Measurements from ENCODE around the gene RASL10B. TPM values are rescaled to one million over a fixed set of nuclear protein-coding genes. Genes with fewer than 3 reads are reported as not detected.

RASL10B gene
- total and polyA plus RNA-seq, 2 experiments from 2014 or later: 0.11 to 0.54 TPM

DNA sequence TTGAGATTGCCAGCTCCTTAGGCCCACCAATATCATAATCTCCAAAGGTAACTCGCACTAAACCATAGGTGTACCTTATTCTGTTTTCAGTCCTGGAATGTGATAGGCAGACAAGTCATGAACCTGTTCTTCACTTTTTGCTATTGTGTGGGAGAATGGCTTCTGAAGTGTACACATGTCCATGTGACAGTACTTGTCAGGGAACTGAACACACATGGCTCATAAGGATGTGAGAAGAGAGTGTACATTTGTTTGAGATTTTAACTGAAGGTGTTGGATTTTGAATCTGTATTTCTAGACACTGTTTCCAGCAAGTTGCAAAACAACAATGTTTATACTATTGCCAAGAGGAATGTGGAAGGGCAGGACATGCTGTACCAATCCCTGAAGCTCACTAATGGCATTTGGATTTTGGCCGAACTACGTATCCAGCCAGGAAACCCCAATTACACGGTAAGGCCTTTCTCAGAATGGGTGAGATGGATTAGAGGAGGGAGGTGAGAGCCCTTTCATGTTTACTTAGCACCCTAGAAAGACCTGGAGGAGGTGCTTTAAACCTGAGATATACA is 14.5 kb upstream of the RASL10B start:
- H3K9me2 ChIP-seq (ENCODE audit: insufficient read depth): no peaks in the 10 kb centered on the region
- H2AFZ ChIP-seq: no peak overlapping the region
- peaks cover 14% of the 10 kb centered on the region for H3K36me3 ChIP-seq (ENCODE audit: low read depth)
- H3K79me2 ChIP-seq (ENCODE audit: insufficient read depth): no peaks in the 10 kb centered on the region; the same call in 1 of the 2 replicates
- H3F3A ChIP-seq (ENCODE audit: insufficient read depth): peaks cover 20% of the 10 kb centered on the region
- H3K27me3 ChIP-seq (replicated peaks; ENCODE audit: insufficient read depth): no peaks in the 10 kb centered on the region
- no peak for TF ChIP-seq EZH2phosphoT487 (IDR thresholded peaks at IDR 0.05; ENCODE audit: insufficient read depth, low read depth)
- TF ChIP-seq EZH2 (IDR thresholded peaks at IDR 0.05; ENCODE audit: insufficient read depth, poor library complexity, severe bottlenecking): no peak
- H4K20me1 ChIP-seq (ENCODE audit: insufficient read depth): no peaks in the 10 kb centered on the region
- no peak overlapping the region for H3K4me2 ChIP-seq (ENCODE audit: unreplicated experiment)
- H3K27ac ChIP-seq: no peak overlapping the region
- in situ Hi-C loops (cut with MboI): no loop called here
- no peak overlapping the region for H3K4me3 ChIP-seq
- 78 to 82% methylated on average over 4 of the region's 4 CpGs for WGBS, 2 experiments (ENCODE audit: low coverage in 1 of 2, low lambda C conversion rate in 2 of 2, missing lambda C conversion rate in 2 of 2)
- no peak for DNase-seq
- peaks cover 16% of the 10 kb centered on the region for H3K4me1 ChIP-seq (ENCODE audit: insufficient read depth)
- no peak overlapping the region for H3K9ac ChIP-seq
- no peaks in the 10 kb centered on the region for H3K9me3 ChIP-seq (ENCODE audit: low read depth)

DNA sequence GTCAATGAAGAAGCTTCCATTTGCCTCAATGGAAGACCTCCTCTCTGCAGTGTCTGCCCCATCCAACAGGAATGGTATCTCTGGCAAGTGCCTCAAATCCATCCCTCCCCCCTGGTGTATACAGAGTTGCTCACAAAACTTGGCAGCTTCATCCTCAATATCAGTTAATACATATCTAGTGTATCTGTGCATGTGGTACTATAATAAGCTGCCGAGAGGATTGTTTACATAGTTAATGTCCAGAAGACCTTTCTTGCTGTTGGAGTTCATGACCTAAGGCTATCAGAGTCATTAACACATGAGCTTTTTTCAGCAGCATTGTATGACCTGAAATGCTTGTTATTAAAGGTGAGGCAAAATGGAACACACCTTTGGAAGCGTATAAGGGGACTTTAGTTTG is 14.0 kb upstream of the RASL10B start:
- in situ Hi-C loops (cut with MboI): no loop called here

DNA sequence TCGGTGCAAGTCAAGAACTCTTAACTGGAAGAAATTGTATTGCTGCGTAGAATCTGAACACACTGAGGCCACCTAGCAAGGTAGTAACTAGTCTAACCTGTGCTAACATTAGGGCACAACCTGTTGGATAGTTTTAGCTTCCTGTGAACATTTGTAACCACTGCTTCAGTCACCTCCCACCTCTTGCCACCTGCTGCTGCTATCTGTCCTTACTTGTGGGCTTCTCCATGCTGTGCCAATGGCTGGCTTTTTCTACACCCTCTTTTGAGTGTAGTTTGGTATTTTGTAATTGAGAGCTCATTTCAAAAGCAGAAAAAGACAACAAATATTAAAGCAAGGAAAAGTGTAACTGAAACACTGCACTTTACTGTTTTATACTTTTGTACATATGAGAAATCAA is 7.7 kb upstream of the RASL10B start:
- Histone ChIP-seq H2AFZ (no peak overlapping the region), H3K27ac (no peak overlapping the region), H3K4me1 (ENCODE audit: insufficient read depth) (peaks cover 13% of the 10 kb centered on the region), H3K79me2 (ENCODE audit: insufficient read depth) (no peaks in the 10 kb centered on the region), H3K9me3 (ENCODE audit: low read depth) (no peaks in the 10 kb centered on the region), H3K4me3 (no peak overlapping the region), H3K9me2 (ENCODE audit: insufficient read depth) (no peaks in the 10 kb centered on the region), H3F3A (ENCODE audit: insufficient read depth) (peaks cover 6% of the 10 kb centered on the region; the same call in 1 of the 2 replicates), H3K36me3 (ENCODE audit: low read depth) (peaks cover 23% of the 10 kb centered on the region), H3K4me2 (ENCODE audit: unreplicated experiment) (no peak overlapping the region), H4K20me1 (ENCODE audit: insufficient read depth) (no peaks in the 10 kb centered on the region), H3K27me3 (replicated peaks; ENCODE audit: insufficient read depth) (no peaks in the 10 kb centered on the region), H3K9ac (no peak overlapping the region)
- WGBS, 2 experiments (ENCODE audit: low coverage in 1 of 2, low lambda C conversion rate in 2 of 2, missing lambda C conversion rate in 2 of 2): 94 to 100% methylated on average over 2 of the region's 2 CpGs
- no peak for DNase-seq
- TF ChIP-seq EZH2 (IDR thresholded peaks at IDR 0.05; ENCODE audit: insufficient read depth, poor library complexity, severe bottlenecking) (no peak), EZH2phosphoT487 (IDR thresholded peaks at IDR 0.05; ENCODE audit: insufficient read depth, low read depth) (no peak)
- in situ Hi-C loops (cut with MboI): no loop called here

More for the DNA sequence above, 14.0 kb upstream of the RASL10B start:
- Histone ChIP-seq H2AFZ (no peak overlapping the region), H3K27me3 (replicated peaks; ENCODE audit: insufficient read depth) (no peaks in the 10 kb centered on the region), H3K4me1 (ENCODE audit: insufficient read depth) (peaks cover 15% of the 10 kb centered on the region), H3K9ac (no peak overlapping the region), H4K20me1 (ENCODE audit: insufficient read depth) (no peaks in the 10 kb centered on the region), H3K79me2 (ENCODE audit: insufficient read depth) (no peaks in the 10 kb centered on the region; the same call in 1 of the 2 replicates), H3K27ac (no peak overlapping the region), H3K4me2 (ENCODE audit: unreplicated experiment) (no peak overlapping the region), H3F3A (ENCODE audit: insufficient read depth) (peaks cover 15% of the 10 kb centered on the region), H3K4me3 (no peak overlapping the region), H3K36me3 (ENCODE audit: low read depth) (peaks cover 12% of the 10 kb centered on the region), H3K9me2 (ENCODE audit: insufficient read depth) (no peaks in the 10 kb centered on the region), H3K9me3 (ENCODE audit: low read depth) (no peaks in the 10 kb centered on the region)
- no peak for DNase-seq
- TF ChIP-seq EZH2phosphoT487 (IDR thresholded peaks at IDR 0.05; ENCODE audit: insufficient read depth, low read depth): no peak
- no peak for TF ChIP-seq EZH2 (IDR thresholded peaks at IDR 0.05; ENCODE audit: insufficient read depth, poor library complexity, severe bottlenecking)
- WGBS, 2 experiments (ENCODE audit: low coverage in 1 of 2, low lambda C conversion rate in 2 of 2, missing lambda C conversion rate in 2 of 2): 91 to 94% methylated on average over 2 of the region's 2 CpGs

DNA sequence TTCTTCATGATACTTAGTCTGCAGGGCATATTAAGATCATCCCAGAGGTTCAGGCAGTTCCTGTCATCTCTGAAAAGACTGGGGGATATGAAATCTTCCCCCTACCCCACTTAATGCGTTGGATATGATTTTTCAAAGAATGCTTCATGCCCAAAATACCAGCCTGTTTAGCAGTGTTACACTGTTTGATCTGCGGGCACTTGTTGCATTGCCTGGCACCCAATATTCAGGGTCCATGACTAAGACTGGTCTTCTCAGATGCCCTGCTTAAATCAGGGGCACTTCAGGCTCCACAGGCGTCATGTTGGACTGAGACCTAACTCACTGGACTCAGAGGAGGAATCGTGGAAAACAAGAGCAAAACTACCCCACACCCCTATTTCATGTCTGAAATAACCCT is 6.4 kb upstream of the RASL10B start:
- no peaks in the 10 kb centered on the region for H4K20me1 ChIP-seq (ENCODE audit: insufficient read depth)
- WGBS, 2 experiments (ENCODE audit: low coverage in 1 of 2, low lambda C conversion rate in 2 of 2, missing lambda C conversion rate in 2 of 2): 81 to 83% methylated on average over 4 of the region's 4 CpGs
- TF ChIP-seq EZH2 (IDR thresholded peaks at IDR 0.05; ENCODE audit: insufficient read depth, poor library complexity, severe bottlenecking): no peak
- no peak for TF ChIP-seq EZH2phosphoT487 (IDR thresholded peaks at IDR 0.05; ENCODE audit: insufficient read depth, low read depth)
- no peaks in the 10 kb centered on the region for H3K9me3 ChIP-seq (ENCODE audit: low read depth)
- DNase-seq: no peak
- H3K27ac ChIP-seq: no peak overlapping the region
- no peak overlapping the region for H3K4me2 ChIP-seq (ENCODE audit: unreplicated experiment)
- H3K4me1 ChIP-seq (ENCODE audit: insufficient read depth): peaks cover 13% of the 10 kb centered on the region
- no peaks in the 10 kb centered on the region for H3K27me3 ChIP-seq (replicated peaks; ENCODE audit: insufficient read depth)
- no peak overlapping the region for H2AFZ ChIP-seq
- no peaks in the 10 kb centered on the region for H3K9me2 ChIP-seq (ENCODE audit: insufficient read depth)
- no peaks in the 10 kb centered on the region for H3K79me2 ChIP-seq (ENCODE audit: insufficient read depth)
- no peak overlapping the region for H3K4me3 ChIP-seq
- in situ Hi-C loops (cut with MboI): no loop called here
- H3K9ac ChIP-seq: no peak overlapping the region
- peaks cover 23% of the 10 kb centered on the region for H3K36me3 ChIP-seq (ENCODE audit: low read depth)
- peaks cover 6% of the 10 kb centered on the region; the same call in 1 of the 2 replicates for H3F3A ChIP-seq (ENCODE audit: insufficient read depth)
